ENCODE results near the gene ZG16.

DNA sequence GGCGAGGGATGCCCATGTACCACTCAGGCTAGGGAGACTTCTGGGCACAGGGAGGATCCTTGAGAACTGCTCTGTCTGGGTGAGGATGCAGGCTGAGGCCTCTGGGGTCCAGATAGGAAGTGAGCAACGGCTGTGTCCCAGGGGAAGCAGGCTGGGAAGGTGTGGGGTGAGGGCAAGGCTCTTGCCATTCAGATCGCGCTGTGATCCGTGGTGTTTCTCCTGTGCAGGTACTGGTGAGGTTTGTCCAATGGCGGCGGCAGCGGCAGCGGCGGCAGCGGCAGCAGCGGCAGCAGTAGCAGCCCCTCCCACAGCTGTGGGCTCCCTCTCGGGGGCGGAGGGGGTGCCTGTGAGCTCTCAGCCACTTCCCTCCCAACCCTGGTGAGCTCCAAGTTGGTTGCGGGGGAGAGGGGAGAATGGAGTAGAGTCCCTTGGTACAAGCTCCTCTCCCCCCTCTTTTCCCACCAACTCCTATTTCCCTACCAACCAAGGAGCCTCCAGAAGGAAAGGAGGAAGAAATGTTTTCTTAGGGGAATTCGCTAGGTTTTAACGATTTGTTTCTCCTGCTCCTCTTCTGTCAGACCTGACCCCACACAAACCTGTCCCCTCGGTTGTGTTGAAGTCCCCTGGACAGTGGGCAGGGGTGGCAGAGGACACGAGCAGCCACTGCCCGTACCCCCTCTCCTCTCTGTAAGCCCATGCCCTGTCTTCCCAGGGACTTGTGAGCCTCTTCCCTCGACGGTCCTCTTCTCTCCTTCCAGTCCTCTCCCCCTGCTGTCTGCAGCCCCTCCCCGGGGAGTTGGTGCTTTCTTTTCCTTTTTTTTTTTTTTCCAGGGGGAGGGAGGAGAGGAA, 32.0 kb downstream of the ZG16 start:
- TF ChIP-seq SP1 (CRISPR knock-in tag; conservative IDR thresholded peaks at IDR 0.05) = no peak
- TF ChIP-seq, protein P1, sequence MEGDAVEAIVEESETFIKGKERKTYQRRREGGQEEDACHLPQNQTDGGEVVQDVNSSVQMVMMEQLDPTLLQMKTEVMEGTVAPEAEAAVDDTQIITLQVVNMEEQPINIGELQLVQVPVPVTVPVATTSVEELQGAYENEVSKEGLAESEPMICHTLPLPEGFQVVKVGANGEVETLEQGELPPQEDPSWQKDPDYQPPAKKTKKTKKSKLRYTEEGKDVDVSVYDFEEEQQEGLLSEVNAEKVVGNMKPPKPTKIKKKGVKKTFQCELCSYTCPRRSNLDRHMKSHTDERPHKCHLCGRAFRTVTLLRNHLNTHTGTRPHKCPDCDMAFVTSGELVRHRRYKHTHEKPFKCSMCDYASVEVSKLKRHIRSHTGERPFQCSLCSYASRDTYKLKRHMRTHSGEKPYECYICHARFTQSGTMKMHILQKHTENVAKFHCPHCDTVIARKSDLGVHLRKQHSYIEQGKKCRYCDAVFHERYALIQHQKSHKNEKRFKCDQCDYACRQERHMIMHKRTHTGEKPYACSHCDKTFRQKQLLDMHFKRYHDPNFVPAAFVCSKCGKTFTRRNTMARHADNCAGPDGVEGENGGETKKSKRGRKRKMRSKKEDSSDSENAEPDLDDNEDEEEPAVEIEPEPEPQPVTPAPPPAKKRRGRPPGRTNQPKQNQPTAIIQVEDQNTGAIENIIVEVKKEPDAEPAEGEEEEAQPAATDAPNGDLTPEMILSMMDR (IDR thresholded peaks at IDR 0.05) = no peak
- TF ChIP-seq ZNF121 (CRISPR knock-in tag; IDR thresholded peaks at IDR 0.05) = no peak
- no peak for TF ChIP-seq NR3C1 (CRISPR knock-in tag; conservative IDR thresholded peaks at IDR 0.05; ENCODE audit: low read depth)
- no peak for TF ChIP-seq NFE2L1 (CRISPR knock-in tag; IDR thresholded peaks at IDR 0.05)

Data from WTC11 (cell line).